HCT116 (cell line): ENCODE data around the gene TICRR. TPM values are rescaled to one million over a fixed set of nuclear protein-coding genes. Genes with fewer than 3 reads are reported as not detected.

Experiments used
- ATAC-seq: fragments of 200-7000 bp; cut with Tn5 transposase; 2 replicates; pipeline ENCODE4 v1.9.1; 2020; ENCODE audit warnings: mild to moderate bottlenecking, moderate library complexity
- BruUV-seq: library from RNA; stranded (reverse); fragments of 400-500 nt; replicated peaks from 2 replicates; lab custom pipeline; 2021; lab: Mats Ljungman, UMichigan
- CTCF ChIA-PET: fragments of 300-600 bp; sonication (Branson Sonifier 250); formaldehyde crosslinking; loops from one replicate; lab custom pipeline; 2021; ENCODE audit warnings: antibody characterized with exemption; lab: Charles Lee
- POLR2A ChIA-PET: fragments of 300-600, 350-600 bp; sonication (Branson Sonifier 250); formaldehyde crosslinking; loops from one replicate; lab custom pipeline; 2021; ENCODE audit warnings: antibody characterized with exemption; lab: Charles Lee
- RAD21 ChIA-PET, 2 experiments: fragments of 300-600 bp; sonication (Branson Sonifier 250); formaldehyde crosslinking; loops; one replicate each; lab custom pipeline; 2023; ENCODE audit warnings: low total read pairs in 2 of 2; ENCODE audit not compliant: uncharacterized antibody in 2 of 2, unreplicated experiment in 2 of 2, low non-redundant PET in 1 of 2; lab: Charles Lee
- DNase-seq: peaks from one replicate; pipeline ENCODE4 v3.0.0-alpha.2; 2010; ENCODE audit warnings: low read depth, low spot score
- H2AFZ ChIP-seq: fragments of 200-600 bp; shearing (Covaris generic), sonication (generic); 2 replicates; pipeline ENCODE4 v1.6.1; 2017; ENCODE audit warnings: low read depth, mixed run types, mixed read lengths, antibody characterized with exemption, low read length; ENCODE audit not compliant: poor library complexity, severe bottlenecking
- H3K27ac ChIP-seq: 2 replicates; pipeline ENCODE4 v1.5.1; 2012; ENCODE audit warnings: low read depth, low read length
- H3K27me3 ChIP-seq: fragments of 200-600 bp; sonication (generic); 2 replicates; pipeline ENCODE4 v1.6.1; 2016; ENCODE audit warnings: mixed run types, low read length, mixed read lengths; ENCODE audit not compliant: insufficient read depth
- H3K36me3 ChIP-seq, 2 experiments: fragments of 200-500 bp in 1 of 2; fragments of 200-600 bp in 1 of 2; sonication (Bioruptor generic) in 1 of 2; sonication (generic) in 1 of 2; 2 replicates each; pipeline versions ENCODE4 v1.5.1 to v1.6.1; 2014 to 2016; ENCODE audit warnings: low read length in 2 of 2, inconsistent platforms in 1 of 2, mixed read lengths in 1 of 2, mixed run types in 1 of 2; ENCODE audit not compliant: insufficient read depth in 2 of 2, control insufficient read depth in 1 of 2
- H3K4me1 ChIP-seq, 2 experiments: fragments of 200-600 bp in 1 of 2; sonication (generic) in 1 of 2; 2 replicates each; pipeline versions ENCODE4 v1.5.1 to v1.6.1; 2012 to 2017; ENCODE audit warnings: low read length in 2 of 2, inconsistent platforms in 1 of 2, mild to moderate bottlenecking in 1 of 2, mixed read lengths in 1 of 2, mixed run types in 1 of 2, moderate library complexity in 1 of 2; ENCODE audit not compliant: insufficient read depth in 2 of 2, control insufficient read depth in 1 of 2
- H3K4me2 ChIP-seq: fragments of 200-600 bp; sonication (generic); 2 replicates; pipeline ENCODE4 v1.6.1; 2017; ENCODE audit warnings: mixed run types, low read length, mixed read lengths
- H3K4me3 ChIP-seq, 2 experiments: fragments of 200-600 bp in 1 of 2; sonication (generic) in 1 of 2; replicated peaks in 1 of 2; 2 replicates each; pipeline ENCODE4 v1.5.1; 2011 to 2016; ENCODE audit warnings: low read length in 2 of 2, control low read depth in 1 of 2, low read depth in 1 of 2, mild to moderate bottlenecking in 1 of 2, mixed read lengths in 1 of 2, mixed run types in 1 of 2
- H3K79me2 ChIP-seq: fragments of 200-600 bp; sonication (generic); 2 replicates; pipeline ENCODE4 v1.6.1; 2017; ENCODE audit warnings: mild to moderate bottlenecking, mixed run types, low read length, moderate library complexity, mixed read lengths; ENCODE audit not compliant: insufficient read depth
- H3K9ac ChIP-seq: fragments of 200-600 bp; sonication (generic); 2 replicates; pipeline ENCODE4 v1.6.1; 2016; ENCODE audit warnings: low read length, mixed read lengths
- H3K9me2 ChIP-seq: fragments of 200-600 bp; sonication (generic), shearing (Covaris generic); 2 replicates; pipeline ENCODE4 v1.6.1; 2017; ENCODE audit warnings: mixed run types, mild to moderate bottlenecking, moderate library complexity; ENCODE audit not compliant: insufficient read depth
- H3K9me3 ChIP-seq, 2 experiments: fragments of 200-500 bp in 1 of 2; fragments of 200-600 bp in 1 of 2; sonication (Bioruptor generic) in 1 of 2; sonication (generic) in 1 of 2; 2 replicates each; pipeline ENCODE4 v1.6.1; 2014 to 2017; ENCODE audit warnings: low read length in 2 of 2, mixed read lengths in 2 of 2, inconsistent platforms in 1 of 2, low read depth in 1 of 2, mild to moderate bottlenecking in 1 of 2, mixed run types in 1 of 2, moderate library complexity in 1 of 2; ENCODE audit not compliant: control insufficient read depth in 1 of 2, insufficient read depth in 1 of 2
- H4K20me1 ChIP-seq: fragments of 200-600 bp; sonication (generic), shearing (Covaris generic); 2 replicates; pipeline ENCODE4 v1.6.1; 2017; ENCODE audit warnings: mixed run types, mild to moderate bottlenecking, moderate library complexity; ENCODE audit not compliant: insufficient read depth
- CBX3 ChIP-seq: IDR thresholded peaks from 2 replicates; pipeline ENCODE4 v1.6.1; 2012; ENCODE audit warnings: low read depth
- CEBPB ChIP-seq: IDR thresholded peaks from 2 replicates; pipeline ENCODE4 v1.6.1; 2012; ENCODE audit warnings: low read depth
- EGR1 ChIP-seq: IDR thresholded peaks from 2 replicates; pipeline ENCODE4 v1.6.1; 2012; ENCODE audit warnings: low read depth
- ELF1 ChIP-seq: IDR thresholded peaks from 2 replicates; pipeline ENCODE4 v1.6.1; 2012; ENCODE audit warnings: low read depth, borderline replicate concordance
- EZH2 ChIP-seq: fragments of 200-600 bp; sonication (generic); IDR thresholded peaks from 2 replicates; pipeline ENCODE4 v1.6.1; 2017; ENCODE audit warnings: antibody characterized with exemption, mixed run types
- EZH2phosphoT487 ChIP-seq: fragments of 200-600 bp; IDR thresholded peaks from 2 replicates; pipeline ENCODE4 v1.6.1; 2018; ENCODE audit warnings: antibody characterized with exemption, borderline replicate concordance
- FOSL1 ChIP-seq: IDR thresholded peaks from 2 replicates; pipeline ENCODE4 v1.6.1; 2012; ENCODE audit warnings: low read depth
- JUND ChIP-seq: IDR thresholded peaks from 2 replicates; pipeline ENCODE4 v1.6.1; 2012
- POLR2A ChIP-seq: IDR thresholded peaks from 2 replicates; pipeline ENCODE4 v1.7.0; 2011; ENCODE audit warnings: borderline replicate concordance; ENCODE audit not compliant: insufficient read depth, insufficient read length; ENCODE audit errors: extremely low read depth
- RAD21 ChIP-seq: IDR thresholded peaks from 2 replicates; pipeline ENCODE4 v1.6.1; 2012; ENCODE audit warnings: low read depth, mild to moderate bottlenecking
- SIN3A ChIP-seq: IDR thresholded peaks from 2 replicates; pipeline ENCODE4 v1.6.1; 2012; ENCODE audit warnings: low read depth
- SP1 ChIP-seq: IDR thresholded peaks from 2 replicates; pipeline ENCODE4 v1.6.1; 2012; ENCODE audit warnings: low read depth
- YY1 ChIP-seq: IDR thresholded peaks from 2 replicates; pipeline ENCODE4 v1.6.1; 2011; ENCODE audit warnings: low read length, low read depth, moderate library complexity, mild to moderate bottlenecking; ENCODE audit not compliant: insufficient replicate concordance; ENCODE audit errors: extremely low read depth
- ZFX ChIP-seq: fragments of 450-650 bp; IDR thresholded peaks from 2 replicates; pipeline ENCODE4 v1.6.1; 2017
- intact Hi-C: fragments of 100-400 bp; cut with micrococcal nuclease; formaldehyde crosslinking; loops from 2 replicates; pipeline ENCODE4 v1.10.0; 2022
- total RNA-seq: library from RNA; stranded (reverse); gene quantifications from one replicate; pipeline ENCODE4 v1.2.1, GENCODE V29; 2021; ENCODE audit not compliant: unreplicated experiment
- TF ChIP-seq, protein P1 (sequence below), 3 experiments: fragments of 200-600 bp in 1 of 3; sonication (generic) in 1 of 3; IDR thresholded peaks in 2 of 3; conservative IDR thresholded peaks in 1 of 3; 2 replicates each; pipeline ENCODE4 v1.5.1; 2012 to 2017; ENCODE audit warnings: low read depth in 2 of 3, low read length in 2 of 3, antibody characterized with exemption in 1 of 3, borderline replicate concordance in 1 of 3, control low read depth in 1 of 3, mild to moderate bottlenecking in 1 of 3, mixed read lengths in 1 of 3, mixed run types in 1 of 3, moderate library complexity in 1 of 3; ENCODE audit not compliant: insufficient read depth in 1 of 3
- TF ChIP-seq, protein P2 (sequence below): IDR thresholded peaks from 2 replicates; pipeline ENCODE4 v1.6.1; 2012; ENCODE audit warnings: low read depth
- TF ChIP-seq, protein P3 (sequence below): IDR thresholded peaks from 2 replicates; pipeline ENCODE4 v1.6.1; 2012
- TF ChIP-seq, protein P4 (sequence below): IDR thresholded peaks from 2 replicates; pipeline ENCODE4 v1.6.1; 2012

The TICRR gene
- total RNA-seq, 1 experiment from 2014 or later: 24.8 TPM

DNA sequence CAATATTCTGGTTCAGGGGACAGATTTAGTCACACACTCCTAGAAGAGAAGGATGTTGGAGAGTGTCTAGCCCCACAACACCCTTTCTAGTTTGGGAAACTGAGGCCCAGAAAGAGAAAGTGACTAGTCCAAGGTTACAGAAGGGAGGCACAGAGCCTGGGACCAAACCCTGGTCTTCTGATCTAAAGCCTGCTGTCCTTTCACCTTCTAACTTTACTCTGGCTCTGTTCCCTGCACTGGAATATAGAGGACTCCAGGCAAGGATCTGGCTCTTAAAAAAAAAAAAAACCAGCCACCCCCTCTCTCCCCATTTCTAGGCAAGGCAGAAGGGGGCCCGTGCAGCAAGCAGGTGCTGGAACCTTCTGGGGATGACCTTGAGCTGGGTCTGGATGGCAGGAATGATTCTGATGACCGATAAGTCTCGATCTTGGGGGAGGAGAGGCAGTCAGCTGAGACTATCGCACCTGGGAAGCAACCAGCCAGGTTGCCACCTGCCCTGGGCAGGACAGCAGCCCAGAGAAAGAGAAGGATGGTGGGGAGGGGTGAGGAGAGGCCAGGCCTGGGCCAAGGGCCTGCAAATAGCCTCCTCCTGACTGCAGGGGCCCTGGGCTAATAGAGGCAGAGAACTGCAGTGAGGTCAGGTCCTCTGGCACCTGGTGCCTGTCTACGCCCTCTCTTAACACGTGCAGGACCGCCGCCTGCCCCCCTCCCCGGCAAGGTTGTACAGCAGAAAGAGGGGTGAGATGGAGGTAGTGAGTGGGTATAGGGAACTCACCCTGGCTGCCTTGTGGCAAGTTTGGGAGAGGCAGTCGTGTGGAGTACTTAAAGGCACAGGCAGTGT, 48.4 kb upstream of the TICRR start:
- intact Hi-C loops: no loop called here
- ChIA-PET CTCF (no interaction called here), POLR2A (no interaction called here), RAD21 (no interaction called here)
- Histone ChIP-seq H2AFZ (no peak overlapping the region), H3K9me2 (no peaks in the 10 kb centered on the region), H3K27me3 (no peaks in the 10 kb centered on the region), H3K4me1 (no peaks in the 10 kb centered on the region), H3K79me2 (no peaks in the 10 kb centered on the region), H3K9me3 (no peaks in the 10 kb centered on the region), H4K20me1 (no peaks in the 10 kb centered on the region), H3K27ac (no peak overlapping the region), H3K4me2 (no peak overlapping the region), H3K36me3 (no peaks in the 10 kb centered on the region), H3K4me3 (no peak overlapping the region), H3K9ac (no peak overlapping the region)
- no TSS peak for BruUV-seq
- ATAC-seq (no peak), DNase-seq (no peak)
- TF ChIP-seq EZH2phosphoT487 (no peak), ZFX (no peak), EZH2 (no peak), SP1 (no peak), FOSL1 (no peak), EGR1 (no peak), ELF1 (no peak), YY1 (no peak), JUND (no peak), RAD21 (no peak), POLR2A (no peak), CEBPB (no peak), SIN3A (no peak), CBX3 (no peak)
- TF ChIP-seq, protein P1, sequence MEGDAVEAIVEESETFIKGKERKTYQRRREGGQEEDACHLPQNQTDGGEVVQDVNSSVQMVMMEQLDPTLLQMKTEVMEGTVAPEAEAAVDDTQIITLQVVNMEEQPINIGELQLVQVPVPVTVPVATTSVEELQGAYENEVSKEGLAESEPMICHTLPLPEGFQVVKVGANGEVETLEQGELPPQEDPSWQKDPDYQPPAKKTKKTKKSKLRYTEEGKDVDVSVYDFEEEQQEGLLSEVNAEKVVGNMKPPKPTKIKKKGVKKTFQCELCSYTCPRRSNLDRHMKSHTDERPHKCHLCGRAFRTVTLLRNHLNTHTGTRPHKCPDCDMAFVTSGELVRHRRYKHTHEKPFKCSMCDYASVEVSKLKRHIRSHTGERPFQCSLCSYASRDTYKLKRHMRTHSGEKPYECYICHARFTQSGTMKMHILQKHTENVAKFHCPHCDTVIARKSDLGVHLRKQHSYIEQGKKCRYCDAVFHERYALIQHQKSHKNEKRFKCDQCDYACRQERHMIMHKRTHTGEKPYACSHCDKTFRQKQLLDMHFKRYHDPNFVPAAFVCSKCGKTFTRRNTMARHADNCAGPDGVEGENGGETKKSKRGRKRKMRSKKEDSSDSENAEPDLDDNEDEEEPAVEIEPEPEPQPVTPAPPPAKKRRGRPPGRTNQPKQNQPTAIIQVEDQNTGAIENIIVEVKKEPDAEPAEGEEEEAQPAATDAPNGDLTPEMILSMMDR (IDR thresholded peaks at IDR 0.05 in 2 of 3, conservative IDR thresholded peaks at IDR 0.05 in 1 of 3; ENCODE audit: borderline replicate concordance in 1 of 3, insufficient read depth in 1 of 3, low read depth in 2 of 3, low read length in 2 of 3): no peak
- TF ChIP-seq, protein P2, sequence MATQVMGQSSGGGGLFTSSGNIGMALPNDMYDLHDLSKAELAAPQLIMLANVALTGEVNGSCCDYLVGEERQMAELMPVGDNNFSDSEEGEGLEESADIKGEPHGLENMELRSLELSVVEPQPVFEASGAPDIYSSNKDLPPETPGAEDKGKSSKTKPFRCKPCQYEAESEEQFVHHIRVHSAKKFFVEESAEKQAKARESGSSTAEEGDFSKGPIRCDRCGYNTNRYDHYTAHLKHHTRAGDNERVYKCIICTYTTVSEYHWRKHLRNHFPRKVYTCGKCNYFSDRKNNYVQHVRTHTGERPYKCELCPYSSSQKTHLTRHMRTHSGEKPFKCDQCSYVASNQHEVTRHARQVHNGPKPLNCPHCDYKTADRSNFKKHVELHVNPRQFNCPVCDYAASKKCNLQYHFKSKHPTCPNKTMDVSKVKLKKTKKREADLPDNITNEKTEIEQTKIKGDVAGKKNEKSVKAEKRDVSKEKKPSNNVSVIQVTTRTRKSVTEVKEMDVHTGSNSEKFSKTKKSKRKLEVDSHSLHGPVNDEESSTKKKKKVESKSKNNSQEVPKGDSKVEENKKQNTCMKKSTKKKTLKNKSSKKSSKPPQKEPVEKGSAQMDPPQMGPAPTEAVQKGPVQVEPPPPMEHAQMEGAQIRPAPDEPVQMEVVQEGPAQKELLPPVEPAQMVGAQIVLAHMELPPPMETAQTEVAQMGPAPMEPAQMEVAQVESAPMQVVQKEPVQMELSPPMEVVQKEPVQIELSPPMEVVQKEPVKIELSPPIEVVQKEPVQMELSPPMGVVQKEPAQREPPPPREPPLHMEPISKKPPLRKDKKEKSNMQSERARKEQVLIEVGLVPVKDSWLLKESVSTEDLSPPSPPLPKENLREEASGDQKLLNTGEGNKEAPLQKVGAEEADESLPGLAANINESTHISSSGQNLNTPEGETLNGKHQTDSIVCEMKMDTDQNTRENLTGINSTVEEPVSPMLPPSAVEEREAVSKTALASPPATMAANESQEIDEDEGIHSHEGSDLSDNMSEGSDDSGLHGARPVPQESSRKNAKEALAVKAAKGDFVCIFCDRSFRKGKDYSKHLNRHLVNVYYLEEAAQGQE: no peak
- TF ChIP-seq, protein P3, sequence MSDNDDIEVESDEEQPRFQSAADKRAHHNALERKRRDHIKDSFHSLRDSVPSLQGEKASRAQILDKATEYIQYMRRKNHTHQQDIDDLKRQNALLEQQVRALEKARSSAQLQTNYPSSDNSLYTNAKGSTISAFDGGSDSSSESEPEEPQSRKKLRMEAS: no peak
- TF ChIP-seq, protein P4, sequence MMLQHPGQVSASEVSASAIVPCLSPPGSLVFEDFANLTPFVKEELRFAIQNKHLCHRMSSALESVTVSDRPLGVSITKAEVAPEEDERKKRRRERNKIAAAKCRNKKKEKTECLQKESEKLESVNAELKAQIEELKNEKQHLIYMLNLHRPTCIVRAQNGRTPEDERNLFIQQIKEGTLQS: no peak
